HEK293 (cell line): Measurements from ENCODE around the gene TECTA.

ENCODE experiments used
- CTCF ChIA-PET: fragments of 350-600 bp; formaldehyde crosslinking; extraction: SDS; loops from one replicate; lab custom pipeline; 2021; ENCODE audit warnings: antibody characterized with exemption; lab: Yijun Ruan, JAX
- POLR2A ChIA-PET: fragments of 300-600 bp; formaldehyde crosslinking; extraction: SDS; loops from one replicate; lab custom pipeline; 2020; ENCODE audit warnings: antibody characterized with exemption, inconsistent platforms; lab: Yijun Ruan, JAX
- H3K27ac ChIP-seq: fragments of 200-500 bp; sonication (Bioruptor generic); 2 replicates; pipeline ENCODE4 v1.5.1; 2014; ENCODE audit warnings: low read depth, low read length, control low read depth, inconsistent platforms; ENCODE audit errors: extremely low read depth
- H3K36me3 ChIP-seq, 2 experiments: fragments of 200-500 bp in 1 of 2; sonication (Bioruptor generic) in 1 of 2; 1 replicate in 1 of 2; 2 replicates in 1 of 2; pipeline ENCODE4 v1.5.1; 2014 to 2017; ENCODE audit warnings: inconsistent platforms in 2 of 2, low read length in 2 of 2; ENCODE audit not compliant: control insufficient read depth in 2 of 2, insufficient read depth in 1 of 2
- H3K4me1 ChIP-seq: fragments of 200-500 bp; sonication (Bioruptor generic); 2 replicates; pipeline ENCODE4 v1.5.1; 2014; ENCODE audit warnings: mild to moderate bottlenecking, low read length, inconsistent platforms; ENCODE audit not compliant: control insufficient read depth, insufficient read depth
- H3K4me3 ChIP-seq: 2 replicates; pipeline ENCODE4 v1.5.1; 2011; ENCODE audit warnings: low read depth, mild to moderate bottlenecking, control low read depth, low read length, moderate library complexity
- H3K9me3 ChIP-seq: fragments of 200-500 bp; sonication (Bioruptor generic); 2 replicates; pipeline ENCODE4 v1.5.1; 2014; ENCODE audit warnings: low read depth, low read length, inconsistent platforms; ENCODE audit not compliant: control insufficient read depth, insufficient read depth
- FEZF1 ChIP-seq: fragments of 450-650 bp; formaldehyde crosslinking; IDR thresholded peaks from 2 replicates; pipeline ENCODE4 v1.5.1; 2016; ENCODE audit warnings: missing biosample characterization, missing genetic modification characterization
- GLI2 ChIP-seq: fragments of 450-650 bp; formaldehyde crosslinking; IDR thresholded peaks from 2 replicates; pipeline ENCODE4; 2017; ENCODE audit warnings: missing biosample characterization, missing genetic modification characterization, low read depth, borderline replicate concordance
- GLIS1 ChIP-seq: fragments of 450-650 bp; formaldehyde crosslinking; IDR thresholded peaks from 2 replicates; pipeline ENCODE4 v1.5.1; 2016; ENCODE audit warnings: missing biosample characterization, missing genetic modification characterization
- GLIS2 ChIP-seq: fragments of 450-650 bp; formaldehyde crosslinking; IDR thresholded peaks from 2 replicates; pipeline ENCODE4 v1.5.1; 2016; ENCODE audit warnings: missing biosample characterization, missing genetic modification characterization
- KLF8 ChIP-seq: fragments of 450-650 bp; formaldehyde crosslinking; IDR thresholded peaks from 2 replicates; pipeline ENCODE4 v1.5.1; 2016; ENCODE audit warnings: missing biosample characterization, missing genetic modification characterization
- OSR2 ChIP-seq: fragments of 450-650 bp; formaldehyde crosslinking; IDR thresholded peaks from 2 replicates; pipeline ENCODE4 v1.5.1; 2016; ENCODE audit warnings: missing biosample characterization, missing genetic modification characterization
- PRDM10 ChIP-seq: fragments of 450-650 bp; formaldehyde crosslinking; IDR thresholded peaks from 2 replicates; pipeline ENCODE4 v1.5.1; 2016; ENCODE audit warnings: missing biosample characterization, missing genetic modification characterization
- RBAK ChIP-seq: fragments of 450-650 bp; formaldehyde crosslinking; IDR thresholded peaks from 2 replicates; pipeline ENCODE4 v1.5.1; 2016; ENCODE audit warnings: missing biosample characterization, missing genetic modification characterization
- YY2 ChIP-seq: fragments of 450-650 bp; formaldehyde crosslinking; IDR thresholded peaks from 2 replicates; pipeline ENCODE4 v1.5.1; 2016; ENCODE audit warnings: missing biosample characterization, missing genetic modification characterization
- ZBTB1 ChIP-seq: fragments of 450-650 bp; formaldehyde crosslinking; IDR thresholded peaks from 2 replicates; pipeline ENCODE4 v1.5.1; 2016; ENCODE audit warnings: missing biosample characterization, missing genetic modification characterization
- ZBTB8A ChIP-seq: fragments of 450-650 bp; formaldehyde crosslinking; IDR thresholded peaks from 2 replicates; pipeline ENCODE4 v1.5.1; 2016; ENCODE audit warnings: missing biosample characterization, missing genetic modification characterization
- ZFP41 ChIP-seq: fragments of 450-650 bp; formaldehyde crosslinking; IDR thresholded peaks from 2 replicates; pipeline ENCODE4 v1.5.1; 2016; ENCODE audit warnings: missing biosample characterization, missing genetic modification characterization, borderline replicate concordance
- ZNF10 ChIP-seq: fragments of 450-650 bp; formaldehyde crosslinking; IDR thresholded peaks from 2 replicates; pipeline ENCODE4 v1.5.1; 2017; ENCODE audit warnings: missing biosample characterization, missing genetic modification characterization
- ZNF169 ChIP-seq: fragments of 450-650 bp; formaldehyde crosslinking; IDR thresholded peaks from 2 replicates; pipeline ENCODE4 v1.5.1; 2016; ENCODE audit warnings: missing biosample characterization, missing genetic modification characterization
- ZNF211 ChIP-seq: fragments of 450-650 bp; formaldehyde crosslinking; IDR thresholded peaks from 2 replicates; pipeline ENCODE4 v1.5.1; 2016; ENCODE audit warnings: low read depth, missing biosample characterization, missing genetic modification characterization
- ZNF214 ChIP-seq: fragments of 450-650 bp; formaldehyde crosslinking; IDR thresholded peaks from 2 replicates; pipeline ENCODE4 v1.5.1; 2017; ENCODE audit warnings: missing biosample characterization, mild to moderate bottlenecking, missing genetic modification characterization, borderline replicate concordance
- ZNF558 ChIP-seq: fragments of 450-650 bp; formaldehyde crosslinking; IDR thresholded peaks from 2 replicates; pipeline ENCODE4 v1.5.1; 2016; ENCODE audit warnings: missing biosample characterization, missing genetic modification characterization
- ZNF660 ChIP-seq: fragments of 450-650 bp; IDR thresholded peaks from 2 replicates; pipeline ENCODE4 v1.5.1; 2018; ENCODE audit warnings: missing biosample characterization, mild to moderate bottlenecking, missing genetic modification characterization
- ZNF701 ChIP-seq: fragments of 450-650 bp; formaldehyde crosslinking; IDR thresholded peaks from 2 replicates; pipeline ENCODE4 v1.5.1; 2016; ENCODE audit warnings: missing biosample characterization, missing genetic modification characterization
- ZNF837 ChIP-seq: fragments of 450-650 bp; formaldehyde crosslinking; IDR thresholded peaks from 2 replicates; pipeline ENCODE4 v1.5.1; 2016; ENCODE audit warnings: missing biosample characterization, missing genetic modification characterization
- ZSCAN16 ChIP-seq: fragments of 450-650 bp; formaldehyde crosslinking; IDR thresholded peaks from 2 replicates; pipeline ENCODE4 v1.5.1; 2016; ENCODE audit warnings: missing biosample characterization, missing genetic modification characterization
- TF ChIP-seq, protein P1 (sequence below): fragments of 450-650 bp; formaldehyde crosslinking; IDR thresholded peaks from 2 replicates; pipeline ENCODE4 v1.5.1; 2016; ENCODE audit warnings: missing biosample characterization, missing genetic modification characterization
- TF ChIP-seq, protein P2 (sequence below): fragments of 450-650 bp; formaldehyde crosslinking; IDR thresholded peaks from 2 replicates; pipeline ENCODE4 v1.5.1; 2016; ENCODE audit warnings: missing biosample characterization, missing genetic modification characterization, low read depth

The TECTA gene

GRCh38 chr11:121231576-121232278 is 130.7 kb downstream of the TECTA start:
- ChIA-PET POLR2A (no interaction called here), CTCF (interaction anchor here (1.2 to 1.3 kb wide), 2 partner anchors 19 to 37 kb away, joined by 3 to 5 read pairs; no protein-coding TSS in a partner anchor)
- Histone ChIP-seq H3K4me1 (peaks cover 2% of the 10 kb centered on the region; the same call in 1 of the 2 replicates), H3K9me3 (no peaks in the 10 kb centered on the region), H3K4me3 (no peak overlapping the region), H3K36me3 (no peaks in the 10 kb centered on the region), H3K27ac (no peak overlapping the region)
- TF ChIP-seq ZFP41 (no peak), GLIS1 (tag by site-specific recombination) (no peak), YY2 (tag by site-specific recombination) (no peak)
- TF ChIP-seq, protein P1, sequence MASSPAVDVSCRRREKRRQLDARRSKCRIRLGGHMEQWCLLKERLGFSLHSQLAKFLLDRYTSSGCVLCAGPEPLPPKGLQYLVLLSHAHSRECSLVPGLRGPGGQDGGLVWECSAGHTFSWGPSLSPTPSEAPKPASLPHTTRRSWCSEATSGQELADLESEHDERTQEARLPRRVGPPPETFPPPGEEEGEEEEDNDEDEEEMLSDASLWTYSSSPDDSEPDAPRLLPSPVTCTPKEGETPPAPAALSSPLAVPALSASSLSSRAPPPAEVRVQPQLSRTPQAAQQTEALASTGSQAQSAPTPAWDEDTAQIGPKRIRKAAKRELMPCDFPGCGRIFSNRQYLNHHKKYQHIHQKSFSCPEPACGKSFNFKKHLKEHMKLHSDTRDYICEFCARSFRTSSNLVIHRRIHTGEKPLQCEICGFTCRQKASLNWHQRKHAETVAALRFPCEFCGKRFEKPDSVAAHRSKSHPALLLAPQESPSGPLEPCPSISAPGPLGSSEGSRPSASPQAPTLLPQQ (tag by site-specific recombination), result no peak

GRCh38 chr11:121235057-121235456 is 134.0 kb downstream of the TECTA start:
- Histone ChIP-seq H3K4me1 (peaks cover 2% of the 10 kb centered on the region), H3K27ac (no peak overlapping the region), H3K9me3 (no peaks in the 10 kb centered on the region), H3K36me3 (no peaks in the 10 kb centered on the region), H3K4me3 (no peak overlapping the region)
- ChIA-PET CTCF (interaction anchor here (1.2 to 1.4 kb wide), 2 partner anchors 9 to 41 kb away, joined by 6 read pairs; no protein-coding TSS in a partner anchor), POLR2A (no interaction called here)
- TF ChIP-seq ZNF211 (tag by site-specific recombination), result no peak
- no peak for TF ChIP-seq ZBTB1 (tag by site-specific recombination)
- no peak for TF ChIP-seq RBAK (tag by site-specific recombination)
- no peak for TF ChIP-seq OSR2 (tag by site-specific recombination)
- no peak for TF ChIP-seq ZBTB8A (tag by site-specific recombination)
- TF ChIP-seq ZNF701 (tag by site-specific recombination), result no peak
- no peak for TF ChIP-seq ZNF214 (tag by site-specific recombination)
- TF ChIP-seq GLI2 (tag by site-specific recombination), result no peak
- TF ChIP-seq, protein P2, sequence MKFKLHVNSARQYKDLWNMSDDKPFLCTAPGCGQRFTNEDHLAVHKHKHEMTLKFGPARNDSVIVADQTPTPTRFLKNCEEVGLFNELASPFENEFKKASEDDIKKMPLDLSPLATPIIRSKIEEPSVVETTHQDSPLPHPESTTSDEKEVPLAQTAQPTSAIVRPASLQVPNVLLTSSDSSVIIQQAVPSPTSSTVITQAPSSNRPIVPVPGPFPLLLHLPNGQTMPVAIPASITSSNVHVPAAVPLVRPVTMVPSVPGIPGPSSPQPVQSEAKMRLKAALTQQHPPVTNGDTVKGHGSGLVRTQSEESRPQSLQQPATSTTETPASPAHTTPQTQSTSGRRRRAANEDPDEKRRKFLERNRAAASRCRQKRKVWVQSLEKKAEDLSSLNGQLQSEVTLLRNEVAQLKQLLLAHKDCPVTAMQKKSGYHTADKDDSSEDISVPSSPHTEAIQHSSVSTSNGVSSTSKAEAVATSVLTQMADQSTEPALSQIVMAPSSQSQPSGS (tag by site-specific recombination), result no peak
- no peak for TF ChIP-seq ZSCAN16 (tag by site-specific recombination)

GRCh38 chr11:121236115-121237001 is 135.3 kb downstream of the TECTA start:
- peaks cover 2% of the 10 kb centered on the region for H3K4me1 ChIP-seq
- H3K36me3 ChIP-seq, result no peaks in the 10 kb centered on the region
- peak overlapping the region; percentile 18 for H3K4me3 ChIP-seq
- peak overlapping the region; percentile 54 for H3K27ac ChIP-seq
- ChIA-PET CTCF (interaction anchor here (1.4 kb wide), 1 partner anchor 42 kb away, joined by 6 read pairs; no protein-coding TSS in a partner anchor), POLR2A (interaction anchor here (0.9 to 1.0 kb wide), 2 partner anchors 42 to 56 kb away, joined by 3 to 4 read pairs; partner anchors contain the start of gene SC5D)
- H3K9me3 ChIP-seq, result no peaks in the 10 kb centered on the region
- TF ChIP-seq ZNF660 (tag by site-specific recombination), result no peak
- no peak for TF ChIP-seq ZNF558 (tag by site-specific recombination)
- peak; percentile 60 for TF ChIP-seq FEZF1 (tag by site-specific recombination)
- TF ChIP-seq GLIS1 (tag by site-specific recombination), result peak; percentile 68
- TF ChIP-seq ZNF10 (tag by site-specific recombination), result no peak
- TF ChIP-seq GLIS2 (tag by site-specific recombination), result peak; percentile 5; the same call in 1 of the 2 replicates
- TF ChIP-seq KLF8 (tag by site-specific recombination), result 0 out of 2 replicates have a peak, but pooled peaks have one; percentile 32
- 0 out of 2 replicates have a peak, but pooled peaks have one; percentile 23 for TF ChIP-seq PRDM10 (tag by site-specific recombination)
- TF ChIP-seq ZSCAN16 (tag by site-specific recombination), result no peak
- TF ChIP-seq ZNF169 (tag by site-specific recombination), result no peak
- no peak for TF ChIP-seq ZNF837 (tag by site-specific recombination)
